B cell (primary cell): ENCODE results near the gene NUDT14.

Experiments used
- EZH2 ChIP-seq: IDR thresholded peaks from 2 replicates; pipeline ENCODE4 v1.6.1; 2012; ENCODE audit warnings: borderline replicate concordance, low read depth, mild to moderate bottlenecking, moderate library complexity, low read length; ENCODE audit not compliant: insufficient read depth, poor library complexity, severe bottlenecking
- TF ChIP-seq, protein P1 (sequence below): fragments of 200-600 bp; IDR thresholded peaks from one replicate; pipeline ENCODE4 v1.8.0; 2022; ENCODE audit warnings: antibody characterized with exemption, mild to moderate bottlenecking

DNA sequence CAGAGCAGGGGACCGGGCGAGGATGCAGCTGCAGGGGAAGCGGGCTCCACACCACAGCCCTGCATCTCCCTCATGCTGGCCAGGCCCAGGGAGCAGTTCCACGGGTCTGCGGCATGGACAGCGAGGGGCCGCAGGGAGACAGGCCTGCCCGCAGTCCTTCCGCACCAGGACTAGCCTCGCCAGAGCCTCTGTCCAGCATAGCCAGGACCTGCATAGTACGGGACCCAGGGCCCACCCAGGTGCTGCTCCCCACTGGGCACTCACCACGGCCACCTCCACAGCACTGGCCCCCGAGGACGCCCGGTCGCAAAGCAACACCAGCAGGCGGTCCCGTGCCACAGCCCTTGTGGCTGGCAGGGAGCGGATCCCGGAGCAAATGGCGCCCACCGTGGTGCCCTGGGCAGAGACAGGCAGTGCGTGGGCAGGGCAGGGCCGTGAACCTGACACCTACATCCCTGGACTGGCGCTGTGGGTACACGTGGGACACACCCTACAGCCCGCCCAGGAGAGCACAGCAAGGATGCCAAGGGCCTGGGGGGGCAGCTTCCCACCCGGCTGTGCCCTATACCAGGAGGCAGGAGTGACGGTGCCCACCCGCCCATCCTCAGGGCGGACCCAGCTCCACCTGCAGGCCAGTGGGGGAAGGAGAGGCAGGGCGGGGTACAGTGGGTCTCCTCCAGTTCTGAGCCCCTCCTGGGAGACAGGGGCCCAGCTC lies 36.3 kb downstream of the NUDT14 start:
- TF ChIP-seq, protein P1, sequence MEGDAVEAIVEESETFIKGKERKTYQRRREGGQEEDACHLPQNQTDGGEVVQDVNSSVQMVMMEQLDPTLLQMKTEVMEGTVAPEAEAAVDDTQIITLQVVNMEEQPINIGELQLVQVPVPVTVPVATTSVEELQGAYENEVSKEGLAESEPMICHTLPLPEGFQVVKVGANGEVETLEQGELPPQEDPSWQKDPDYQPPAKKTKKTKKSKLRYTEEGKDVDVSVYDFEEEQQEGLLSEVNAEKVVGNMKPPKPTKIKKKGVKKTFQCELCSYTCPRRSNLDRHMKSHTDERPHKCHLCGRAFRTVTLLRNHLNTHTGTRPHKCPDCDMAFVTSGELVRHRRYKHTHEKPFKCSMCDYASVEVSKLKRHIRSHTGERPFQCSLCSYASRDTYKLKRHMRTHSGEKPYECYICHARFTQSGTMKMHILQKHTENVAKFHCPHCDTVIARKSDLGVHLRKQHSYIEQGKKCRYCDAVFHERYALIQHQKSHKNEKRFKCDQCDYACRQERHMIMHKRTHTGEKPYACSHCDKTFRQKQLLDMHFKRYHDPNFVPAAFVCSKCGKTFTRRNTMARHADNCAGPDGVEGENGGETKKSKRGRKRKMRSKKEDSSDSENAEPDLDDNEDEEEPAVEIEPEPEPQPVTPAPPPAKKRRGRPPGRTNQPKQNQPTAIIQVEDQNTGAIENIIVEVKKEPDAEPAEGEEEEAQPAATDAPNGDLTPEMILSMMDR, result no peak
- no peak for TF ChIP-seq EZH2
